ENCODE data around the gene FAM118B.

Gene FAM118B

GRCh38 chr11:126288237-126288636 lies 76.7 kb downstream of the FAM118B start:
- Mint-ChIP-seq H3K27ac (no peak overlapping the region), H3K36me3 (ENCODE audit: low read depth) (peaks cover 22% of the 10 kb centered on the region), H3K27me3 (ENCODE audit: low read depth, poor library complexity) (peaks cover 11% of the 10 kb centered on the region), H3K9me3 (no peaks in the 10 kb centered on the region), H3K4me1 (peaks cover 10% of the 10 kb centered on the region), H3K4me3 (no peak overlapping the region)
- TF ChIP-seq, protein P1, sequence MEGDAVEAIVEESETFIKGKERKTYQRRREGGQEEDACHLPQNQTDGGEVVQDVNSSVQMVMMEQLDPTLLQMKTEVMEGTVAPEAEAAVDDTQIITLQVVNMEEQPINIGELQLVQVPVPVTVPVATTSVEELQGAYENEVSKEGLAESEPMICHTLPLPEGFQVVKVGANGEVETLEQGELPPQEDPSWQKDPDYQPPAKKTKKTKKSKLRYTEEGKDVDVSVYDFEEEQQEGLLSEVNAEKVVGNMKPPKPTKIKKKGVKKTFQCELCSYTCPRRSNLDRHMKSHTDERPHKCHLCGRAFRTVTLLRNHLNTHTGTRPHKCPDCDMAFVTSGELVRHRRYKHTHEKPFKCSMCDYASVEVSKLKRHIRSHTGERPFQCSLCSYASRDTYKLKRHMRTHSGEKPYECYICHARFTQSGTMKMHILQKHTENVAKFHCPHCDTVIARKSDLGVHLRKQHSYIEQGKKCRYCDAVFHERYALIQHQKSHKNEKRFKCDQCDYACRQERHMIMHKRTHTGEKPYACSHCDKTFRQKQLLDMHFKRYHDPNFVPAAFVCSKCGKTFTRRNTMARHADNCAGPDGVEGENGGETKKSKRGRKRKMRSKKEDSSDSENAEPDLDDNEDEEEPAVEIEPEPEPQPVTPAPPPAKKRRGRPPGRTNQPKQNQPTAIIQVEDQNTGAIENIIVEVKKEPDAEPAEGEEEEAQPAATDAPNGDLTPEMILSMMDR (IDR thresholded peaks at IDR 0.05), result no peak
- DNase-seq, result no peak

DNA sequence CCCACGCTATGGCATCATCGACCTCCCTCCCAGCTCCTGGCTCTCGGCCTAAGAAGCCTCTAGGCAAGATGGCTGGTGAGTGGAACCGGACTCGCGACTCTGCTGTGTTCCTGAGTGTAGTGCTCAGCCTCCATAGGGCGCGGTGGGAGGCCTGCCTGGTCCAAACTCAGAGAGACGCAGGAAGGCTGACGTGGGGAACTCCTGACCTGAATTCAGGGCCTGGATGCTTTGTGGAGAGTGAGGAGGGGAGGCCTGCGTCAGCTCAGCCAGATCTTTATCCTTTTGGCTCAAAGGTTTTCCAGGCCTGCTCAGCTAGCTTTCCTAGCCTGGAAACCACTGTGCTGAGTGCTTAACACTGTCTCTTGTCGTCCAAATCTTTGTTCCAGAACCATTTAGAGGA lies 79.3 kb downstream of the FAM118B start:
- Mint-ChIP-seq H3K36me3 (ENCODE audit: low read depth) (peaks cover 40% of the 10 kb centered on the region), H3K4me3 (no peak overlapping the region), H3K27me3 (ENCODE audit: low read depth, poor library complexity) (peaks cover 7% of the 10 kb centered on the region), H3K27ac (peak overlapping the region; percentile 65), H3K4me1 (no peaks in the 10 kb centered on the region), H3K9me3 (no peaks in the 10 kb centered on the region)
- DNase-seq, result no peak
- TF ChIP-seq, protein P1 (IDR thresholded peaks at IDR 0.05), result no peak

GRCh38 chr11:126293726-126294125 lies 82.1 kb downstream of the FAM118B start:
- TF ChIP-seq, protein P1 (IDR thresholded peaks at IDR 0.05), result no peak
- no peak overlapping the region for H3K4me3 Mint-ChIP-seq
- H3K27ac Mint-ChIP-seq, result no peak overlapping the region
- H3K27me3 Mint-ChIP-seq (ENCODE audit: low read depth, poor library complexity), result peaks cover 4% of the 10 kb centered on the region
- no peak for DNase-seq
- no peaks in the 10 kb centered on the region for H3K4me1 Mint-ChIP-seq
- H3K9me3 Mint-ChIP-seq, result no peaks in the 10 kb centered on the region
- H3K36me3 Mint-ChIP-seq (ENCODE audit: low read depth), result peaks cover 46% of the 10 kb centered on the region

GRCh38 chr11:126297004-126297403 lies 85.4 kb downstream of the FAM118B start:
- Mint-ChIP-seq H3K4me3 (no peak overlapping the region), H3K27ac (no peak overlapping the region), H3K36me3 (ENCODE audit: low read depth) (peaks cover 64% of the 10 kb centered on the region), H3K9me3 (no peaks in the 10 kb centered on the region), H3K4me1 (no peaks in the 10 kb centered on the region), H3K27me3 (ENCODE audit: low read depth, poor library complexity) (no peaks in the 10 kb centered on the region)
- TF ChIP-seq, protein P1 (IDR thresholded peaks at IDR 0.05), result no peak
- DNase-seq, result no peak

- peaks cover 12% of the 10 kb centered on the region for H3K9me3 Mint-ChIP-seq
- TF ChIP-seq, protein P1 (IDR thresholded peaks at IDR 0.05), result no peak
- peaks cover 2% of the 10 kb centered on the region for H3K27me3 Mint-ChIP-seq (ENCODE audit: low read depth, poor library complexity)
- peaks cover 37% of the 10 kb centered on the region for H3K4me1 Mint-ChIP-seq
- peaks cover 61% of the 10 kb centered on the region for H3K36me3 Mint-ChIP-seq (ENCODE audit: low read depth)
- peak within 1 kb of the TSS; percentile 91 for H3K4me3 Mint-ChIP-seq
- DNase-seq, result peak; percentile 93
- H3K27ac Mint-ChIP-seq, result peak within 1 kb of the TSS; percentile 89
These were observed 92.3 kb downstream of the FAM118B start, which contains the start of gene DCPS for GRCh38 chr11:126303623-126304456. DCPS (plus strand) TSS chr11:126304060; CDS start chr11:126304081, 21 bp downstream.
